GM12891 (cell line): Measurements from ENCODE around the gene FGF12.

Experiments
- PAX5 ChIP-seq: IDR thresholded peaks from 2 replicates; pipeline ENCODE4 v1.6.1; 2011; ENCODE audit warnings: low read length, moderate library complexity, mild to moderate bottlenecking; ENCODE audit not compliant: insufficient read depth, severe bottlenecking
- POLR2A ChIP-seq: IDR thresholded peaks from 2 replicates; pipeline ENCODE4 v1.6.1; 2011; ENCODE audit warnings: low read depth, low read length, control low read depth
- POLR2AphosphoS5 ChIP-seq: IDR thresholded peaks from 2 replicates; pipeline ENCODE4 v1.6.1; 2011; ENCODE audit warnings: low read depth, low read length, control low read depth
- POU2F2 ChIP-seq: IDR thresholded peaks from 2 replicates; pipeline ENCODE4 v1.6.1; 2011; ENCODE audit warnings: low read depth, mild to moderate bottlenecking, control low read depth, low read length, moderate library complexity
- TAF1 ChIP-seq: IDR thresholded peaks from 2 replicates; pipeline ENCODE4 v1.6.1; 2011; ENCODE audit warnings: low read depth, low read length, control low read depth

- no peak for TF ChIP-seq POLR2A
- no peak for TF ChIP-seq PAX5
- TF ChIP-seq POLR2AphosphoS5 = no peak
- TF ChIP-seq TAF1 = no peak
- TF ChIP-seq POU2F2 = no peak
Measured at GRCh38 chr3:192772240-192772894, 45.0 kb upstream of the FGF12 start.
